HEK293 (cell line): ENCODE measurements around the gene NT5C2.
A peak's percentile ranks its signal among the peaks of the same experiment; 100 is the strongest.

Source experiments
- CTCF ChIA-PET: fragments of 350-600 bp; formaldehyde crosslinking; extraction: SDS; loops from one replicate; lab custom pipeline; 2021; ENCODE audit warnings: antibody characterized with exemption; lab: Yijun Ruan, JAX
- POLR2A ChIA-PET: fragments of 300-600 bp; formaldehyde crosslinking; extraction: SDS; loops from one replicate; lab custom pipeline; 2020; ENCODE audit warnings: antibody characterized with exemption, inconsistent platforms; lab: Yijun Ruan, JAX
- H3K27ac ChIP-seq: fragments of 200-500 bp; sonication (Bioruptor generic); 2 replicates; pipeline ENCODE4 v1.5.1; 2014; ENCODE audit warnings: low read depth, low read length, control low read depth, inconsistent platforms; ENCODE audit errors: extremely low read depth
- H3K36me3 ChIP-seq, 2 experiments: fragments of 200-500 bp in 1 of 2; sonication (Bioruptor generic) in 1 of 2; 1 replicate in 1 of 2; 2 replicates in 1 of 2; pipeline ENCODE4 v1.5.1; 2014 to 2017; ENCODE audit warnings: inconsistent platforms in 2 of 2, low read length in 2 of 2; ENCODE audit not compliant: control insufficient read depth in 2 of 2, insufficient read depth in 1 of 2
- H3K4me1 ChIP-seq: fragments of 200-500 bp; sonication (Bioruptor generic); 2 replicates; pipeline ENCODE4 v1.5.1; 2014; ENCODE audit warnings: mild to moderate bottlenecking, low read length, inconsistent platforms; ENCODE audit not compliant: control insufficient read depth, insufficient read depth
- H3K4me3 ChIP-seq: 2 replicates; pipeline ENCODE4 v1.5.1; 2011; ENCODE audit warnings: low read depth, mild to moderate bottlenecking, control low read depth, low read length, moderate library complexity
- H3K9me3 ChIP-seq: fragments of 200-500 bp; sonication (Bioruptor generic); 2 replicates; pipeline ENCODE4 v1.5.1; 2014; ENCODE audit warnings: low read depth, low read length, inconsistent platforms; ENCODE audit not compliant: control insufficient read depth, insufficient read depth
- HIC1 ChIP-seq: fragments of 450-650 bp; formaldehyde crosslinking; IDR thresholded peaks from 2 replicates; pipeline ENCODE4 v1.5.1; 2016; ENCODE audit warnings: missing biosample characterization, missing genetic modification characterization
- OSR2 ChIP-seq: fragments of 450-650 bp; formaldehyde crosslinking; IDR thresholded peaks from 2 replicates; pipeline ENCODE4 v1.5.1; 2016; ENCODE audit warnings: missing biosample characterization, missing genetic modification characterization
- REST ChIP-seq: fragments of 450-650 bp; formaldehyde crosslinking; IDR thresholded peaks from 2 replicates; pipeline ENCODE4 v1.5.1; 2016; ENCODE audit warnings: missing biosample characterization, missing genetic modification characterization
- TCF7L2 ChIP-seq: IDR thresholded peaks from 2 replicates; pipeline ENCODE4 v1.6.1; 2011; ENCODE audit warnings: low read depth, mild to moderate bottlenecking, inconsistent platforms, low read length, moderate library complexity, borderline replicate concordance
- ZFP37 ChIP-seq: fragments of 450-650 bp; formaldehyde crosslinking; IDR thresholded peaks from 2 replicates; pipeline ENCODE4 v1.5.1; 2016; ENCODE audit warnings: missing biosample characterization, missing genetic modification characterization
- ZNF133 ChIP-seq: fragments of 450-650 bp; formaldehyde crosslinking; IDR thresholded peaks from 2 replicates; pipeline ENCODE4 v1.5.1; 2016; ENCODE audit warnings: missing biosample characterization, missing genetic modification characterization
- ZNF155 ChIP-seq: fragments of 450-650 bp; formaldehyde crosslinking; IDR thresholded peaks from 2 replicates; pipeline ENCODE4 v1.5.1; 2016; ENCODE audit warnings: missing biosample characterization, missing genetic modification characterization
- ZNF16 ChIP-seq: fragments of 450-650 bp; formaldehyde crosslinking; IDR thresholded peaks from 2 replicates; pipeline ENCODE4 v1.5.1; 2016; ENCODE audit warnings: low read depth, missing biosample characterization, missing genetic modification characterization
- ZNF169 ChIP-seq: fragments of 450-650 bp; formaldehyde crosslinking; IDR thresholded peaks from 2 replicates; pipeline ENCODE4 v1.5.1; 2016; ENCODE audit warnings: missing biosample characterization, missing genetic modification characterization
- ZNF19 ChIP-seq: fragments of 450-650 bp; formaldehyde crosslinking; IDR thresholded peaks from 2 replicates; pipeline ENCODE4; 2016; ENCODE audit warnings: missing biosample characterization, missing genetic modification characterization, low read depth
- ZNF239 ChIP-seq: fragments of 450-650 bp; formaldehyde crosslinking; IDR thresholded peaks from 2 replicates; pipeline ENCODE4 v1.5.1; 2016; ENCODE audit warnings: missing biosample characterization, missing genetic modification characterization
- ZNF266 ChIP-seq: fragments of 450-650 bp; formaldehyde crosslinking; IDR thresholded peaks from 2 replicates; pipeline ENCODE4 v1.5.1; 2016; ENCODE audit warnings: missing biosample characterization, missing genetic modification characterization, low read depth
- ZNF341 ChIP-seq: fragments of 450-650 bp; formaldehyde crosslinking; IDR thresholded peaks from 2 replicates; pipeline ENCODE4; 2016; ENCODE audit warnings: low read depth, missing biosample characterization, missing genetic modification characterization
- ZNF350 ChIP-seq: fragments of 450-650 bp; formaldehyde crosslinking; IDR thresholded peaks from 2 replicates; pipeline ENCODE4 v1.5.0; 2017; ENCODE audit warnings: missing biosample characterization, mild to moderate bottlenecking, missing genetic modification characterization
- ZNF549 ChIP-seq: fragments of 450-650 bp; IDR thresholded peaks from 2 replicates; pipeline ENCODE4 v1.5.1; 2018; ENCODE audit warnings: missing biosample characterization, missing genetic modification characterization, mild to moderate bottlenecking, inconsistent platforms, moderate library complexity
- ZNF555 ChIP-seq: fragments of 450-650 bp; formaldehyde crosslinking; conservative IDR thresholded peaks from 2 replicates; pipeline ENCODE4 v1.5.1; 2017; ENCODE audit warnings: missing biosample characterization, mild to moderate bottlenecking, missing genetic modification characterization, inconsistent platforms
- ZNF558 ChIP-seq: fragments of 450-650 bp; formaldehyde crosslinking; IDR thresholded peaks from 2 replicates; pipeline ENCODE4 v1.5.1; 2016; ENCODE audit warnings: missing biosample characterization, missing genetic modification characterization
- ZNF629 ChIP-seq: fragments of 450-650 bp; formaldehyde crosslinking; IDR thresholded peaks from 2 replicates; pipeline ENCODE4 v1.5.1; 2017; ENCODE audit warnings: missing biosample characterization, missing genetic modification characterization
- ZNF660 ChIP-seq: fragments of 450-650 bp; IDR thresholded peaks from 2 replicates; pipeline ENCODE4 v1.5.1; 2018; ENCODE audit warnings: missing biosample characterization, mild to moderate bottlenecking, missing genetic modification characterization
- ZNF777 ChIP-seq: fragments of 450-650 bp; formaldehyde crosslinking; IDR thresholded peaks from 2 replicates; pipeline ENCODE4 v1.5.1; 2017; ENCODE audit warnings: missing biosample characterization, missing genetic modification characterization, borderline replicate concordance
- ZNF792 ChIP-seq: fragments of 450-650 bp; formaldehyde crosslinking; IDR thresholded peaks from 2 replicates; pipeline ENCODE4 v1.5.1; 2016; ENCODE audit warnings: missing biosample characterization, missing genetic modification characterization
- ZNF843 ChIP-seq: fragments of 450-650 bp; formaldehyde crosslinking; IDR thresholded peaks from 2 replicates; pipeline ENCODE4 v1.5.1; 2016; ENCODE audit warnings: missing biosample characterization, missing genetic modification characterization
- ZSCAN18 ChIP-seq: fragments of 450-650 bp; formaldehyde crosslinking; IDR thresholded peaks from 2 replicates; pipeline ENCODE4 v1.5.1; 2016; ENCODE audit warnings: missing biosample characterization, missing genetic modification characterization
- ZXDB ChIP-seq: fragments of 450-650 bp; formaldehyde crosslinking; IDR thresholded peaks from 2 replicates; pipeline ENCODE4 v1.5.1; 2016; ENCODE audit warnings: missing biosample characterization, missing genetic modification characterization
- TF ChIP-seq, protein P1 (sequence below): fragments of 450-650 bp; IDR thresholded peaks from 2 replicates; pipeline ENCODE4 v1.5.1; 2018; ENCODE audit warnings: missing biosample characterization, mild to moderate bottlenecking, missing genetic modification characterization

The NT5C2 gene

DNA sequence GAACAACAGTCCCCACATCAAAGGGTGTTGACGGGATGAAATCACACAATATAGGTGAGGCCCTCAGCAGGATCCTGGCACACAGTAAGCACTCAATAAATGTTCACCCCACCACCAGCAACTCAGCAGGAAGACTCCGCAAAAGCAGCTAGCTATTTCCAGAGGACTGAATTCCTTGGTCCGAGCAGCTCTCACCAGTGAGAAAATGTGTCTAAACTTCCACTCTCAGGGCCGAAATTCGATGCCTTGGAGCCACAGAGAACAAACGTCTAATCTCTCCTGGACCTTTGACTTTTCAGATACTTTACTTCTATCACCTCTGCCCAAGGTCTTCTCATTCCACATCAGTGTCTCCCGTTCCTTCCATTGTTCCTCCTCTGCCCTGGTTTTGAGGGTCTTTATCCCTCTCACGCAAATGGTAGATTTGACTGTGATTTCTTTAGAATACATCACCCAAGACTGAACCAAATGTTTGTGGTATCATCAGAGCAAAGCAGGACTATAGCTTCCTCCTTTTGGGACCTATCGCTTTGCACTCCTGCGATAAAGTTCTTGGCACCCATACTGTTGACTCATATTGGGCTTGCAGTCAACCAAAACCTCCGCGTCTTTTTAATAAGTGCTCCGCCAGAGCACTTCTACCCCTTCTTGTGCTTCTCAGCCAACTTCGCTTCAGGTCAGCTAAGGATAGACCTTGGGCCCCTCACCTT lies 903 bp upstream of the NT5C2 start:
- ChIA-PET CTCF (interaction anchor here (1.1 to 2.5 kb wide), 2 partner anchors 10 to 51 kb away, joined by 4 to 10 read pairs; no protein-coding TSS in a partner anchor), POLR2A (interaction anchor here (1.2 to 2.5 kb wide), 5 partner anchors 10 to 51 kb away, joined by 3 to 15 read pairs (median 5); no protein-coding TSS in a partner anchor)
- H3K4me3 ChIP-seq: no peak overlapping the region
- peaks cover 8% of the 10 kb centered on the region; the same call in 1 of the 2 replicates for H3K4me1 ChIP-seq
- 0 out of 3 replicates have a peak, but pooled peaks cover 0 to 4% of the 10 kb centered on the region in 2 experiments for H3K36me3 ChIP-seq
- H3K9me3 ChIP-seq: no peaks in the 10 kb centered on the region
- 0 out of 2 replicates have a peak, but pooled peaks have one; percentile 18 for TF ChIP-seq ZNF792 (tag by site-specific recombination)
- no peak for TF ChIP-seq ZNF629
- TF ChIP-seq ZXDB (tag by site-specific recombination): 0 out of 2 replicates have a peak, but pooled peaks have one; percentile 6
- TF ChIP-seq ZNF239 (tag by site-specific recombination): no peak
- TF ChIP-seq ZNF266: no peak
- no peak overlapping the region for H3K27ac ChIP-seq

GRCh38 chr10:103192451-103193106 lies 493 bp downstream of the NT5C2 start:
- POLR2A ChIA-PET: interaction anchor here (0.5 to 2.5 kb wide), 17 partner anchors 9 to 688 kb away, joined by 3 to 18 read pairs (median 5); partner anchors contain the start of genes ARL3, CNNM2, INA and SFXN2
- H3K4me3 ChIP-seq: peak overlapping the region; percentile 69
- CTCF ChIA-PET: interaction anchor here (0.6 to 2.5 kb wide), 5 partner anchors 9 to 293 kb away, joined by 4 to 10 read pairs (median 4); no protein-coding TSS in a partner anchor
- TF ChIP-seq ZNF341 (tag by site-specific recombination): peak; percentile 99
- TF ChIP-seq OSR2 (tag by site-specific recombination): no peak; the same call in none of the 2 replicates
- no peak for TF ChIP-seq ZNF155 (tag by site-specific recombination)
- TF ChIP-seq ZSCAN18 (tag by site-specific recombination): no peak
- no peak for TF ChIP-seq ZNF555
- TF ChIP-seq ZNF558 (tag by site-specific recombination): no peak
- peak; percentile 84 for TF ChIP-seq REST (tag by site-specific recombination)
- TF ChIP-seq ZNF660 (tag by site-specific recombination): no peak
- TF ChIP-seq ZNF792 (tag by site-specific recombination): no peak
- no peak for TF ChIP-seq ZNF350
- TF ChIP-seq ZNF169 (tag by site-specific recombination): no peak
- no peak for TF ChIP-seq ZNF777
- TF ChIP-seq ZNF133: no peak
- no peak for TF ChIP-seq HIC1 (tag by site-specific recombination)
- no peak for TF ChIP-seq ZNF16 (tag by site-specific recombination)
- TF ChIP-seq TCF7L2: no peak
- TF ChIP-seq ZFP37 (tag by site-specific recombination): no peak
- no peak for TF ChIP-seq ZNF19 (tag by site-specific recombination)
- TF ChIP-seq ZNF843 (tag by site-specific recombination): no peak
- TF ChIP-seq ZNF549 (tag by site-specific recombination): no peak
- TF ChIP-seq, protein P1, sequence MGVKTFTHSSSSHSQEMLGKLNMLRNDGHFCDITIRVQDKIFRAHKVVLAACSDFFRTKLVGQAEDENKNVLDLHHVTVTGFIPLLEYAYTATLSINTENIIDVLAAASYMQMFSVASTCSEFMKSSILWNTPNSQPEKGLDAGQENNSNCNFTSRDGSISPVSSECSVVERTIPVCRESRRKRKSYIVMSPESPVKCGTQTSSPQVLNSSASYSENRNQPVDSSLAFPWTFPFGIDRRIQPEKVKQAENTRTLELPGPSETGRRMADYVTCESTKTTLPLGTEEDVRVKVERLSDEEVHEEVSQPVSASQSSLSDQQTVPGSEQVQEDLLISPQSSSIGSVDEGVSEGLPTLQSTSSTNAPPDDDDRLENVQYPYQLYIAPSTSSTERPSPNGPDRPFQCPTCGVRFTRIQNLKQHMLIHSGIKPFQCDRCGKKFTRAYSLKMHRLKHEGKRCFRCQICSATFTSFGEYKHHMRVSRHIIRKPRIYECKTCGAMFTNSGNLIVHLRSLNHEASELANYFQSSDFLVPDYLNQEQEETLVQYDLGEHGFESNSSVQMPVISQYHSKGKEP: no peak

More at GRCh38 chr10:103192451-103193106, 493 bp downstream of the NT5C2 start:
- H3K36me3 ChIP-seq: 0 out of 3 replicates have a peak, but pooled peaks cover 0 to 4% of the 10 kb centered on the region in 2 experiments
- H3K4me1 ChIP-seq: peaks cover 15% of the 10 kb centered on the region
- H3K27ac ChIP-seq: peak overlapping the region; percentile 73
- no peaks in the 10 kb centered on the region for H3K9me3 ChIP-seq
